ENCODE results near the gene WWC2.

GRCh38 chr4:183107891-183108459 is 8.9 kb downstream of the WWC2 start:
- TF ChIP-seq CTCF (IDR thresholded peaks at IDR 0.05; ENCODE audit: extremely low read depth in 1 of 2, insufficient read depth in 1 of 2, low read depth in 1 of 2, low read length in 2 of 2) (no peak), POLR2A (IDR thresholded peaks at IDR 0.05; ENCODE audit: low read depth, low read length) (no peak), EZH2 (IDR thresholded peaks at IDR 0.05; ENCODE audit: borderline replicate concordance, low read depth, low read length, severe bottlenecking) (no peak), MAX (IDR thresholded peaks at IDR 0.05; ENCODE audit: insufficient read depth, insufficient read length) (no peak), POLR2AphosphoS5 (IDR thresholded peaks at IDR 0.05; ENCODE audit: insufficient read depth, low read depth, low read length) (no peak), GATA2 (IDR thresholded peaks at IDR 0.05; ENCODE audit: insufficient read depth, insufficient read length, low read depth, low read length) (no peak), JUN (IDR thresholded peaks at IDR 0.05; ENCODE audit: borderline replicate concordance, insufficient read depth, insufficient read length, low read depth) (no peak)

Data from endothelial cell of umbilical vein (primary cell).